ENCODE measurements around the gene ADAMTS7. TPM values are rescaled to one million over a fixed set of nuclear protein-coding genes. Genes with fewer than 3 reads are reported as not detected.
"Not testable (repeated sequence)": the region's sequence is repeated elsewhere in the genome, so short reads cannot be mapped to it uniquely, and the experiment has no call there.

ADAMTS7 gene
- total and polyA plus RNA-seq, 2 of the 4 experiments (the other 2 are of a cell fraction) = 1.4 to 12.6 TPM

GRCh38 chr15:78753359-78753659, 58.0 kb downstream of the ADAMTS7 start:
- H3K9ac ChIP-seq (ENCODE audit: low read depth, low read length); H3K18ac ChIP-seq (ENCODE audit: low read depth, low read length); H3K9me3 ChIP-seq (ENCODE audit: control insufficient read depth, insufficient read depth, low read length); H2BK20ac ChIP-seq (ENCODE audit: low read depth, low read length); H4K20me1 ChIP-seq (ENCODE audit: insufficient read depth, low read length); H2AK9ac ChIP-seq (replicated peaks; ENCODE audit: low read depth, low read length, poor library complexity); H2BK15ac ChIP-seq (ENCODE audit: low read depth, low read length); H2AK5ac ChIP-seq (ENCODE audit: low read depth, low read length); H3K27me3 ChIP-seq (ENCODE audit: control insufficient read depth, insufficient read depth, low read length); DNase-seq; H3K4ac ChIP-seq (ENCODE audit: low read depth, low read length); H3K4me2 ChIP-seq (ENCODE audit: low read depth, low read length); H3K23ac ChIP-seq (ENCODE audit: low read depth, low read length); H3K79me1 ChIP-seq (ENCODE audit: low read depth in 1 of 2, low read length in 2 of 2); POLR2A ChIA-PET (ENCODE audit: unreplicated experiment); BruUV-seq (replicated peaks); H2BK120ac ChIP-seq (ENCODE audit: low read depth, low read length); H3K4me3 ChIP-seq (ENCODE audit: insufficient read depth, low read depth, low read length); ATAC-seq (ENCODE audit: low read depth); H4K8ac ChIP-seq (ENCODE audit: low read depth in 2 of 2, low read length in 2 of 2); H2AFZ ChIP-seq (replicated peaks; ENCODE audit: low read length, poor library complexity); in situ Hi-C loops (cut with MboI; ENCODE audit: low sequenced_read_pairs); H4K5ac ChIP-seq (ENCODE audit: low read depth, low read length); H2BK5ac ChIP-seq (ENCODE audit: low read depth, low read length, poor library complexity, severe bottlenecking); dilution Hi-C loops (cut with HindIII; ENCODE audit: low sequenced_read_pairs, unreplicated experiment); H3K36me3 ChIP-seq (ENCODE audit: control insufficient read depth, insufficient read depth, low read length); H3K56ac ChIP-seq (ENCODE audit: extremely low read depth, insufficient read depth, low read length); H3K14ac ChIP-seq (replicated peaks; ENCODE audit: low read depth, low read length); H4K91ac ChIP-seq (ENCODE audit: insufficient read depth, low read depth, low read length); H3K27ac ChIP-seq (ENCODE audit: insufficient read depth, low read length); H3K9me1 ChIP-seq (ENCODE audit: insufficient read depth, low read length): not testable (repeated sequence)
- no CpG with 5 or more reads among the region's 7 CpGs for WGBS, 2 experiments (ENCODE audit: extremely low coverage in 2 of 2, insufficient read length in 1 of 2)
- intact Hi-C loops (cut with micrococcal nuclease) = loop anchor here (5.0 kb wide), 1 partner anchor 119 kb away; the partner anchor contains the start of gene MORF4L1
- H3K4me1 ChIP-seq (ENCODE audit: control insufficient read depth, insufficient read depth, low read length) = peaks cover 11% of the 10 kb centered on the region
- CTCF ChIA-PET = interaction anchor here (0.6 kb wide), 1 partner anchor 147 kb away, joined by 5 read pairs; no protein-coding TSS in a partner anchor

Data from IMR-90 (cell line).